ENCODE data around the gene ITGAV.

The ITGAV gene

GRCh38 chr2:186612026-186612425 lies 22.2 kb downstream of the ITGAV start:
- no peak for DNase-seq

DNA sequence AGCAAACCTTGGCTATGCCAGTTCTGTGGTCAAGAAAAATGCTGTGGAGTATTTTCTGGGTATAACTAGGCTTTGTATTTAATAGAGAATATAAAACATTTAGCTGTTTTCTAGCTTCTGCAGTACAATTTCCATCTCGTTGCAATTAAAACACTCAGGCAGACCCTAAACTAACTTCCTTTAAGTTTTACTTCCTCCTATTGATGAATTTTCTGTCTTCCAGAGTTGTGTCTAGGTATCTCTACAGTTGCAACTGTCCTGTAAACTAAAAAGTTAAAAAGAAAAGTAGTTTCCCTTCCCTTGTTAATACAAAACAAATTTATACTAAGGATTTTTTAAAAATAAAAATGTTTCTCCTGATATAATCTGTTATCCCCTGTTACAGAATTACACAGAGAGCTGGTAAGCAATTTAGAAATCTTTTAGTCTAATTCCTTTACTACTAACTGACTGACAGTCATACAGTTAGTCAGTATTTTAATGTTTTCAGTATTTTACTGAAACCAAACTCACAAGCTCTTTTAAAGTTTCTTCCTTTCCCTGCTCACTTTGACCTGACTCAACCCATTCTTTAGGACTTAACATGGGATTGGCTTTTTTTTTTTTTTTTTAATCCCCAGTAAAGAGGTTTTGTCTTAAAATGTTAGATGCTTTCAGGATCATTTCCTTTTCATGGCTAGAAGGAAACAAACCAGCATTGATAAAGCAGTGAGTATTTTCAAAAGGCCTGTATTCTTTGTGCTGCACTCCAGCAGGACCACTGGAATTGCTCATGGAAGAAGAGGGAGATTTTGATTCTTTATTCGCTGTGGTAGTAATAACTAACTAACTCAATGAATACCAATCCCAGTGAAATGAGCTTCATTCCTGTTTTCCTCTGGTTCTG lies 22.9 kb downstream of the ITGAV start:
- no peak for DNase-seq

DNA sequence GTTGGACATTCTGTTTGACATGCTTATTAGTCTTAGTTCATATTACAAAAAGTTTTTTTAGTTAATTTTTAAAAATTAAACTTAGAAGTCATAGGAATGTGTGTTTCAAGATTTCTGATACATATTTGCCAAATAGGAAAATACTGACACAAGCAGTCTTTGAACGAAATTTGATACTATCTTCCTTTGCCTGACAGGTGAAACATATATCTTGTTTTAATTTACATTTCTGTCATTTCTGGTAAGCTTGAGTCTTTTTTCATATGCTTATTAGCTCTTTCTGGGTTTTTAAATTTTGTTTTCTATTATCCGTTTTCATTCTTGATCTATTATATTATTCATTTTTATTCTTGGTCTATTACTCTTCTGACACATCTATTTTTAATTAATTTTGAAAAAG lies 24.5 kb downstream of the ITGAV start:
- no peak for DNase-seq

DNA sequence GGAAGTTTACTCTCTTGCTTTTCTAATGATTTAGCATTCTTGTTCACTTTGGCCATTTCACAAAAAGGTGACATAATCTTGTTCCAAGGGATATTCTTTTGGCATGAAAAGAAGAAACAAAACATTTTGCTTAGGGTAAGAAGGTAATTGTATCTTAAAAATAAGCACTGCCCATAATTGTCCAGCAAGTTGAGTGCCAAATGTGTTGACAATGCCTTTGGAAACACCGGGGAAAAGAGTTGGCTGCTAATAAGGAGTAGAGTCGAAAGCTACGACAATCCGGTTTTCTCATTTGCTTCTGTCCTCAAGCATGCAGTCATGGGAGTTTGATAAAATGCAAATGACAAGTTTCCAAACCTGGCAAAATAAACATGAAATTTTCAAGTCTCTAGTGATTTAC lies 27.3 kb downstream of the ITGAV start:
- no peak for DNase-seq

DNA sequence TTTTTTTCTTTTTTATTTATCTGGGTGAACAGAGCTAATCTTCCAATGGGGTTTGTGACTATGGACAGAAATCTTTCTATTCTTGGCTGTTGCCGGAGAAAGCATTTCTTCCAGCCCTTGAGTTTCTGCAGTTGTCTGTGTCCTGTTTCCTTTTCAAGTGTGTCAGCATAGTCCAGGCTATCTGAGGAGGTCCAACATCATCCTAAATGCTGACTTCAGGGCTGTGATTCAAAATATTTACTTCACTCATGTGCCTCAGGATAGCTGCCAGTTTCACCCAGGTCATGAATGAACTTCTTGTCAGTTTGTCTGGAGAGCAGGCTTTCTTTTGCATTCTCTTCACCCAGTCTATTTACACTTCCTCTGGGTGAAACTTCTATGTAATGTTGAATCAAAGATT lies 27.9 kb downstream of the ITGAV start:
- no peak for DNase-seq

DNA sequence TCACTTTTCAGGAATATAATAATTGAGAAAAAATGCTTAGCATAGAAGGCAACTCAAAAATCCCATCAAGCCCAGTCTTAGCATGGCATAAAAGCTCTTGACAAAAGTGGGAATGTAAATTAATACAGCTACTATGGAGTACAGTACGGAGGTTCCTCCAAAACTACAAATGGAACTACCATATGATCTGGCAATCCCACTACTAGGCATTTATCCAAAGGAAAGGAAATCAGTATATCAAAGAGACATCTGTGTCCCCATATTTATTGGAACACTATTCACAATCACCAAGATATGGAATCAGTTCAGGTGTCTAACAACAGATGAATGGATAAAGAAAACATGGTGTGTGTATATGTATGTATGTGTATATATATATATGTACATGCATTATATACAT lies 28.8 kb downstream of the ITGAV start:
- DNase-seq = no peak

DNA sequence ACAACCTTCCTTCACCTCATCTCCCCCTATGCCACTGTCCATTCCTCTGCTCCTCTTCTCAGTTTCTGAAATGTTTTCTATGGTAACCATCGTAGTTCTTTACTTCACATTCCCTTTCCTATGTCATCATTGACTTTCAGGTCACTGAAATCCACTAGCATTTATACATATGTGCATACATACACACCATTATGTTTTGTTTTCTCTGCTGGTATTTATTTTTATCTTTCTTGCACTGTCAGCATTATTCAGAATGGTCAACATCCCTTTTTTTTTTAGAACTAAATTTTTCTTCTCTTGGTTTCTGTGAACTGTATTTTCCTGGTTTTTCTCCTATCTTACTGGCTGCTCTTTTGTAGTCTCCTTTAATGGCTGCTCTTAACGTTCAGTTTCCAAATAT lies 33.2 kb downstream of the ITGAV start:
- DNase-seq = no peak

- DNase-seq = no peak
Measured at GRCh38 chr2:186624276-186624675, 34.4 kb downstream of the ITGAV start.

DNA sequence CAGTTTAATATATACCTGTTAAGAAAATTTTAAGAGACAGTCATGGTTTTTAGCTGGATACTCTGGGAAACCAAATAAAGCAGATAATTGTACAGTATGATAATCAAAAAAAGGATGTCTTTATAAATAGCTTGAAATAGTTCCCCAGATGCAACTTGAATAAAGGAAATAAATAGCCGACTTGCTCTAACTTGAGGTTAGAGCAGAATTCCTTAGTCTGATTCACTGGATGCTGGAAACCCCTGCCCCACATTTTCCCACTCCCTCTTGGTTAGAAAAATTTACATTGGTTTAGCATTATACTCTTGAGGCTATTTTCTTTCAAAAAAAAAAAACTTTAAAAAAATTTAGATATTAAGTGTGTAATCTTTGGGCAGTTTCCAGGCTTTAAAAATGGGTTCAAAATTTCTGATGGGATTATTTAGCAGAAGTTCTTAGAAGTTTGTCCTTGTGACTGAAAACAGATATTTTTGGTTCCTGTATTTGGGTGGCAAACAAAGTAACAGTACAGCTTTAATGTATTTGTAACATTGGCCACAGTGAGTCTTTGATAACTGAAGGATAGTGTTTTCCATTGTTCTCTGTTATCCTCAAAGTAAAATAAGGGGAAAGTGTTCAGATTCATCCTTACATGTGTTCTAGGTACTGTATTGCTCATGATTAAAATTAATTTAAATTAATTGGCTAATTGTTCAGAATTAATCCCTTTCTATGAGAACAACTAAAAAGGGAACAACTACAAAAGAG lies 39.6 kb downstream of the ITGAV start:
- DNase-seq = no peak

- no peak for DNase-seq
Measured at GRCh38 chr2:186632417-186632816, 42.6 kb downstream of the ITGAV start.

DNA sequence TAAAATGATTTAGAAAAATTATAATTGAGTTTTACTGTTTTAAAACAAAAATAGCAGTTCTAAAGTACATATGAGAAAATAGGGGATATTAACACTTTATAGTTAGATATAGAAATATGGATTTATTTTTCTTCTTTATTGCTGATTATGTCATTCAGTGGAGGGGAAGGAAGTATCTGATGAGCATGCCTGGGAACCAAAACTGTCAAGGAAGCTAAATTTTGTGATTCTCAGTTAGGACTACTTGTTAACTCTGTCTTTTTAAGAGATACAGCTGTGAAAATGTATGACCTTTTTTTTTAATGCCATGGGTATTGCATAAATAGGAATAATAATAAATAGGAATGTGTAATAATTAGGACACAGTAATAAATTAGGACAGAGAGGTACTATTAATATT lies 44.8 kb downstream of the ITGAV start:
- no peak for DNase-seq

DNA sequence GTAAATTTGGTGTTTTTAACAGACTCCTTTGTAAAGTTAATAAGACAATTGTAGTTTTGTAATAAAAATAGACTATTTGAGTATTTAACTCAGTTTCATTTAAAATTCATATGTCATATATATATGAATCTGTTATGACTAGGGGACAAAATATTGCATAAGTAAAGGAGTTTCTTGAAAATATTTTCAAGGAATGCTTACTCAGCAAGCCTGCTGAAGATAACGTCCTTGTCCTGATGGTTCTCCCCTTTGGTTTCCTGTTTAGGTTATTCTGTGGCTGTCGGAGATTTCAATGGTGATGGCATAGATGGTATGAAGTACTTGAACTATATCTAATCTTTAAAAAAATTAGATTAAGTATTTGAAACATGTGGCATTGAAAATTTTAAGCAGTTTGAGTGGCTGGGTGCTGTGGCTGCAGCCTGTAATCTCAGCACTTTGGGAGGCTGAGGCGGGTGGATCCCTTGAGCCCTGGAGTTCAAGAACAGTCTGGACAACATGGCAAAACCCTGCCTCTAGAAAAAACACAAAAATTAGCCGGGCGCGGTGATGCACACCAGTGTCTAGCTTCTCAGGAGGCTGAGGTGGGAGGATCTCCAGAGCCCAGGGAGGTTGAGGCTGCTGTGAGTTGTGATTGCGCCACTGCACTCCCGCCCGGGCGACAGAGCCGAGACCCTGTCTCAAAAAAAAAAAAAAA lies 47.1 kb downstream of the ITGAV start:
- no peak for DNase-seq

DNA sequence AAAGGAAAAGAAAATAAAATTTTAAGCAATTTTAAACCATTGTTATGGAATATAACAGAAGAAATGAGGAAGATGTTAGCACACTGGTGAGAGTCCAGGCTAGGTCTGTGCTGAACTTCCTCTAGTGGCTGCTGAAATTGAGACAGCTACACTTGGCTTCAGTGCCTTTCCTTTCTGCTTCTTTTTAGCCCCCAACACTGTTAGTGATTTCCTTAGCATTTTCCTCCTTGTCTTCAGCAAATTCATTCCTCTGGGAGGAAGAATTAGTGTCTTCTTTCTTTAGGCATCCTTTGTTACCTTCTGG lies 47.6 kb downstream of the ITGAV start:
- no peak for DNase-seq

DNA sequence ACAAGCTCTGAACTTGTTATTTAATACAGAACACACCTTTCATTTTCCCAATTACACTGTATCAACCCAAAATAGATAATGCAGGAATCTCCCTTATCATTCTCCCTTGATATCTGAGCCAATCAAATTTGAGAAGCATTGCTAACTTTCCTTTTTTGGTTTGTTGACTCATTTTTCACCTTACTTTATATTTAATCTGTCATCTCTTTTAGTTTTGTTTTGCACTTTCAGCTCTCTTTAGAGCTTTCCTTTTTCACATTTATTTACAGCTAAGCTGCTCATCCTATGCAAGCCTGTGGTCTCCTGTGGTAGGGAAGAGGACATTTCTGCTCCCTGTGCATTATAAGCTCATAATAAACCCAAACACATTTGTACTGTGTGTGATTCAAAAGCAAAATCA lies 50.1 kb downstream of the ITGAV start:
- no peak for DNase-seq

DNA sequence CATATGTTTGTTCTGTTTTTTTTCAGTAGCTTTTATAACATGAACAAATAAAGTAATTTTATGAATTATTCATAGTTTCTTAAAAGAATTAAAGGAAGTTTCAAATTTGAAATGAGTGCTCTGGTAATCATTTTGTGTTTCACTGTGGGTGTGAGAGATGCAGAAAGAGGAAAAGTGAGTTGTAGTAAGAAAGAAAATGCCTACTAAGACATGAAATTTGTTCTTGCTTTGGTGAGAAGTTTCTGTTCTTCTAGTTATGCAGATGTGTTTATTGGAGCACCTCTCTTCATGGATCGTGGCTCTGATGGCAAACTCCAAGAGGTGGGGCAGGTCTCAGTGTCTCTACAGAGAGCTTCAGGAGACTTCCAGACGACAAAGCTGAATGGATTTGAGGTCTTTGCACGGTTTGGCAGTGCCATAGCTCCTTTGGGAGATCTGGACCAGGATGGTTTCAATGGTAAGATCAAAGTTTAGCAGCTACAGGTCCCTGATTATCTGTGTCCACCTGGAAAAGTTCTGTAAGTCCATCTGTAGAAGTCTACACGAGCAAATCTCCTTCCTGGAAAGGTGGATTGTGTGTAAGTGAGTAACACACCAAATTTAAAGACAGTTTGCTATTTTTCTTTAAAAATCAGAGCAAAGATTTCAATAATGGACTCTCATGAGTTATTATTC lies 51.4 kb downstream of the ITGAV start:
- DNase-seq = peak; percentile 17

- peak; percentile 22 for DNase-seq
Measured at GRCh38 chr2:186641807-186642321, 52.0 kb downstream of the ITGAV start.

DNA sequence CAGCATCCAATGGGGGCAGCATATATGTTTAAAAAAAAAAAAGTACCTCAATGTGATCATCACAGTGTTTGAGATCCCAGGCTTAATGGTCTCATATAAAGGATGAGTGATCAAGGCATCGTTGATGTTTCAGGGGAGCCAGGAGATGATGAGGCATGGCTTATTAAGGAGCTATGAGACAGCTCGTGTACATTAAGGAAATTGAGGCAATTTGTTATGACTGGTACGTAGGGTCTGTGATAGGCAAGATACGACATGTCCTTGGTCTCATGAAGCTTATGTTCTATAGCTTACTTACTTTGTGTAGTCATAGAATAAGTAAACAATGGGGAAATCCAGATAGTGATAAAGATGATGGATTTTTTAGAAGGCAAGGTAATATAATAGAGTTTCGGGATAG lies 54.9 kb downstream of the ITGAV start:
- no peak for DNase-seq

DNA sequence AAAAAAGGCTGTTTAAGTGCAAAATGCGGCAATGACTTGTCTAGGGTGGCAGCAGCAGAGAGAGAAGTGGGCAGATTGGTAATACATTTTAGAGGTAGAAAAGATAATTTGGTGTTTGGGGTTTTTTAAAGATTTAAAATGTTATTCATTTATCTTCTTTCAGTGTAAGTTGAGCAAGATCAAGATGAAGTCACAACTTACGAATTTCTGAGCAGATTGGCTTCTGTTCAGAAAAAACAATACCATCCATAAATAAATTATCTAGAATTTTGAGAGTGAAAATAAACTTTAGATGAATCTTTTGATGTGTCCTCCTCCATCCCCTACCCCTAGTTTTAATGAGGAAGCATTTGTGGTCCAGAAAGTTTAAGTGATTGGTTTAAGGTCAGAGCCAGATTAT lies 56.1 kb downstream of the ITGAV start:
- no peak for DNase-seq

DNA sequence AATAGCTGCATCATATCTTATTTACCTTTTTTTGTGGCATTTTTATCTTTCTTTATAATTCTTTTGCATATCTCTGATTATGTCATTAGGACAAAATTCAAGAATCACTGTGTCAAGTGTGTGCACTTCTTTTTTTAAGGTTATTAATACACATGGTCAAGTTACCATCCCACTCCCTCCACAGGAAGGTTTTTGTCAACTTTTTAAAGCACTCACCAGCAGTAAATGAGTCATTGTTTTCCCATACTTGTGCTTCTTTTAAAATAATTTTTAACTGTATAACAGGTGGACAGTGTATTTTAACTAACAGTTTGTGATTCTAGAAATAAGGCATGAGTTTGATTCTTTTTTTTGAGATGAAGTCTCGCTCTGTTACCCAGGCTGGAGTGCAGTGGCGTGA lies 58.3 kb downstream of the ITGAV start:
- DNase-seq = no peak

GRCh38 chr2:186653511-186653910 lies 63.7 kb downstream of the ITGAV start:
- DNase-seq = no peak

GRCh38 chr2:186659383-186659782 lies 69.5 kb downstream of the ITGAV start:
- DNase-seq = no peak

GRCh38 chr2:186664385-186665043 lies 74.7 kb downstream of the ITGAV start:
- DNase-seq = no peak
